Heart right ventricle (tissue), 16 donors: ENCODE measurements around the gene AGO3. TPM values are rescaled to one million over a fixed set of nuclear protein-coding genes. Genes with fewer than 3 reads are reported as not detected.
A peak's percentile ranks its signal among the peaks of the same experiment; 100 is the strongest.

Source experiments
- ATAC-seq, 8 donors: fragments of 200-7000 bp; cut with Tn5 transposase; one replicate each; pipeline ENCODE4 v1.9.1; 2020; ENCODE audit warnings: mild to moderate bottlenecking in 8 of 8, moderate library complexity in 8 of 8, moderate number of reproducible peaks in 1 of 8
- DNase-seq, 2 donors: peaks; one replicate each; pipeline ENCODE4 v3.0.0-alpha.2; 2020
- H3K27ac ChIP-seq, 10 donors: fragments of 200-600 bp; sonication (generic) in 2 of 10; one replicate each; pipeline versions ENCODE4 v1.5.0 to v1.8.0; 2020 to 2022; ENCODE audit warnings: mild to moderate bottlenecking in 3 of 10
- H3K27me3 ChIP-seq, 7 donors: fragments of 200-600 bp; one replicate each; pipeline ENCODE4 v1.8.0; 2021 to 2022; ENCODE audit warnings: mild to moderate bottlenecking in 2 of 7
- H3K36me3 ChIP-seq, 9 donors: fragments of 200-600 bp; sonication (generic) in 1 of 9; one replicate each; pipeline versions ENCODE4 v1.5.0 to v1.8.0; 2020 to 2022; ENCODE audit warnings: mild to moderate bottlenecking in 2 of 9
- H3K4me1 ChIP-seq, 9 donors: fragments of 200-600 bp; sonication (generic) in 1 of 9; one replicate each; pipeline versions ENCODE4 v1.5.0 to v1.8.0; 2020 to 2022; ENCODE audit warnings: mild to moderate bottlenecking in 4 of 9
- H3K4me3 ChIP-seq, 10 donors: fragments of 200-600 bp; sonication (generic) in 2 of 10; one replicate each; pipeline versions ENCODE4 v1.5.0 to v1.8.0; 2020 to 2022; ENCODE audit warnings: mild to moderate bottlenecking in 7 of 10, moderate library complexity in 2 of 10
- H3K9me3 ChIP-seq, 11 donors: fragments of 200-600 bp in 10 of 11; sonication (generic) in 2 of 11; one replicate each; pipeline versions ENCODE4 v1.5.0 to v1.8.0; 2013 to 2022; ENCODE audit warnings: mild to moderate bottlenecking in 2 of 11, control low read depth in 1 of 11, moderate library complexity in 1 of 11
- WGBS, 2 donors: extraction: QIAGEN DNeasy Blood & Tissue Kit; methylation state at CpG; one replicate each; pipeline ENCODE4 v1.1.7; 2013; ENCODE audit warnings: inconsistent platforms in 1 of 2; 5-methylcytosine and 5-hydroxymethylcytosine counted together
- intact Hi-C, 10 donors: fragments of 100-400 bp; cut with DNase I; formaldehyde crosslinking; loops; one replicate each; pipeline versions ENCODE4 v1.11.1 to v1.14.2; 2022
- polyA plus RNA-seq, 2 donors: library from polyadenylated mRNA; stranded (reverse); fragments of 200-250 nt; gene quantifications; one replicate each; pipeline ENCODE4 v1.2.3, GENCODE V29; 2013
- total RNA-seq, 10 donors: library from RNA; stranded (reverse); fragmentation: NEBNext Ultra II Directional in 3 of 10; extraction: Animal tissue kit (Norgen Biotek cat#: 25700) in 3 of 10; gene quantifications; one replicate each; pipeline versions ENCODE4 v1.2.1 to v1.2.4, GENCODE V29; 2021 to 2023
- TF ChIP-seq, protein P1 (sequence below), 9 donors: fragments of 200-600 bp; sonication (generic) in 2 of 9; IDR thresholded peaks; one replicate each; pipeline versions ENCODE4 v1.5.0 to v1.8.0; 2021 to 2022; ENCODE audit warnings: antibody characterized with exemption in 9 of 9, mild to moderate bottlenecking in 5 of 9, moderate library complexity in 1 of 9
- donor health status: Arrhythmogenic right ventricular cardiomyopathy.
- donor health status: ischemic (EF 13 %, LVEDD 7.1; RV severe dilation, severe dysfunction).
- donor health status: healthy with polysubstance abuse.
- donor health status: DM: no; HTN: yes; CAD: no.
- donor health status: DM: no; HTN: no; CAD: no.
- donor health status: ischemic (EF 25% LVEDD 6.9; RV normal size, moderate dysfunction).
- donor health status: ischemic (EF 25% LVEDD 5.7; RV mildly dilated, moderate dysfunction).
- donor health status: healthy.
- donor health status: DM: yes; HTN: yes; CAD: no.
- donor health status: Ischemic cardiomyopathy.
- donor health status: ischemic (EF 35%, LVEDD 5.7; RV mildly dilated, moderate dysfunction).
- donor health status: nonischemic (EF 11% LVEDD 7.7; RV severe dilation, severe dysfunction).
- donor health status: DM: yes; HTN: yes; CAD: no.
- donor health status: PGD.
- donor health status: ischemic (EF 29% LVEDD 5.4; RV normal size, mild dysfunction).
- donor health status: nonischemic (EF 23%, LVEDD 6.1; RV moderate dilation, normal function).

Gene AGO3
- total and polyA plus RNA-seq, 12 donors = 2.2 to 20.7 (median 14.7) TPM

GRCh38 chr1:36031441-36031840 is 100.5 kb downstream of the AGO3 start:
- no peaks in the 10 kb centered on the region for H3K27me3 ChIP-seq
- DNase-seq (no peak), ATAC-seq (no peak)
- no peak overlapping the region for H3K27ac ChIP-seq
- no peak overlapping the region for H3K4me3 ChIP-seq
- peaks cover 0 to 17% (median 0%) of the 10 kb centered on the region in 9 donors for H3K4me1 ChIP-seq
- peaks cover 0 to 10% (median 3%) of the 10 kb centered on the region in 11 donors for H3K9me3 ChIP-seq
- TF ChIP-seq, protein P1, sequence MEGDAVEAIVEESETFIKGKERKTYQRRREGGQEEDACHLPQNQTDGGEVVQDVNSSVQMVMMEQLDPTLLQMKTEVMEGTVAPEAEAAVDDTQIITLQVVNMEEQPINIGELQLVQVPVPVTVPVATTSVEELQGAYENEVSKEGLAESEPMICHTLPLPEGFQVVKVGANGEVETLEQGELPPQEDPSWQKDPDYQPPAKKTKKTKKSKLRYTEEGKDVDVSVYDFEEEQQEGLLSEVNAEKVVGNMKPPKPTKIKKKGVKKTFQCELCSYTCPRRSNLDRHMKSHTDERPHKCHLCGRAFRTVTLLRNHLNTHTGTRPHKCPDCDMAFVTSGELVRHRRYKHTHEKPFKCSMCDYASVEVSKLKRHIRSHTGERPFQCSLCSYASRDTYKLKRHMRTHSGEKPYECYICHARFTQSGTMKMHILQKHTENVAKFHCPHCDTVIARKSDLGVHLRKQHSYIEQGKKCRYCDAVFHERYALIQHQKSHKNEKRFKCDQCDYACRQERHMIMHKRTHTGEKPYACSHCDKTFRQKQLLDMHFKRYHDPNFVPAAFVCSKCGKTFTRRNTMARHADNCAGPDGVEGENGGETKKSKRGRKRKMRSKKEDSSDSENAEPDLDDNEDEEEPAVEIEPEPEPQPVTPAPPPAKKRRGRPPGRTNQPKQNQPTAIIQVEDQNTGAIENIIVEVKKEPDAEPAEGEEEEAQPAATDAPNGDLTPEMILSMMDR (IDR thresholded peaks at IDR 0.05) = no peak
- intact Hi-C loops = no loop called here
- WGBS, 2 donors = 99% methylated on average over 2 of the region's 2 CpGs
- H3K36me3 ChIP-seq = peaks cover 0 to 96% (median 39%) of the 10 kb centered on the region in 9 donors

DNA sequence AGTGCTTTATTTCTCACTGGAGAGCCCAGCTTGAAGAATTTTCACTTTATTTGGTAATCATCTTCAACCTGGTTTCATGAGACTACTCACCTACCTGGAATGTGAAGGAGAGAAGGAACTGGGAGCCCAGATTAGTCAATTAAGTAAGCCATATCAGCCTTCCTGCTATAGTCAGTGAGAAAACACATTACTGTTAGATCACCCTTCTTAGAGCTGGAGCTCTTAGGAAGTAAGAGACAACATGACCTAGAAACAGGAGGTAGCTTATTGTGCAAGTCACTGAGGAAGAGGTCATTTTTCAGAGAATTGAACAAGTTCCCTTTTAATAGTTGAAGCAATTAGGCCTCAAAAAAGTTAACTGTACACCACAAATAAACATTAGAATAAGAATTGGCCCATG is 103.8 kb downstream of the AGO3 start:
- TF ChIP-seq, protein P1 (IDR thresholded peaks at IDR 0.05) = no peak
- intact Hi-C loops = no loop called here
- peaks cover 0 to 17% (median 0%) of the 10 kb centered on the region in 9 donors for H3K4me1 ChIP-seq
- no peak for DNase-seq
- H3K4me3 ChIP-seq = no peak overlapping the region
- peak in 1 of 8 donors; percentile 39 for ATAC-seq
- H3K9me3 ChIP-seq = no peaks in the 10 kb centered on the region
- peaks cover 0 to 99% (median 23%) of the 10 kb centered on the region in 9 donors for H3K36me3 ChIP-seq
- H3K27ac ChIP-seq = peak overlapping the region in 1 of 10 donors; percentile 60
- no peaks in the 10 kb centered on the region for H3K27me3 ChIP-seq

GRCh38 chr1:36035154-36035553 is 104.2 kb downstream of the AGO3 start:
- Histone ChIP-seq H3K9me3 (no peaks in the 10 kb centered on the region), H3K27me3 (no peaks in the 10 kb centered on the region), H3K4me1 (peaks cover 0 to 17% (median 0%) of the 10 kb centered on the region in 9 donors), H3K36me3 (peaks cover 0 to 99% (median 18%) of the 10 kb centered on the region in 9 donors), H3K27ac (peak overlapping the region in 1 of 10 donors; percentile 60), H3K4me3 (no peak overlapping the region)
- no peak for DNase-seq
- intact Hi-C loops = no loop called here
- ATAC-seq = no peak
- TF ChIP-seq, protein P1 (IDR thresholded peaks at IDR 0.05) = no peak
- 81 to 82% methylated on average over 3 of the region's 3 CpGs for WGBS, 2 donors

DNA sequence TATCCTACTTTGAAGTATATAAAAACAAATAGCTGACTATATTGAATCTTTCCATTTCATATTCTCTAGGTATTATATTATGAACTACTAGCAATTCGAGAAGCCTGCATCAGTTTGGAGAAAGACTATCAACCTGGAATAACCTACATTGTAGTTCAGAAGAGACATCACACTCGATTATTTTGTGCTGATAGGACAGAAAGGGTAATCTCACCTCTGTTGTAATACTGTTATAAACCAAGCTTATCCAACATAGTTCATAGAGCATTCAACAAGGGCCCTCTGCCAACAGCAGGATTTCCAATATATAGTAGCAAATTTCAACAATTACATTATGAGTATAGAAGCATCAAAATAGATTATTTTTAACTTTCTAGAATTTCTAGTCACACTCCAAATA is 109.3 kb downstream of the AGO3 start:
- 87 to 91% methylated on average over 2 of the region's 2 CpGs for WGBS, 2 donors
- intact Hi-C loops = no loop called here
- peaks cover 0 to 4% (median 0%) of the 10 kb centered on the region in 9 donors for H3K4me1 ChIP-seq
- no peak overlapping the region for H3K4me3 ChIP-seq
- TF ChIP-seq, protein P1 (IDR thresholded peaks at IDR 0.05) = no peak
- no peak overlapping the region for H3K27ac ChIP-seq
- peaks cover 0 to 99% (median 43%) of the 10 kb centered on the region in 9 donors for H3K36me3 ChIP-seq
- no peak for ATAC-seq
- DNase-seq = no peak
- no peaks in the 10 kb centered on the region for H3K27me3 ChIP-seq
- no peaks in the 10 kb centered on the region for H3K9me3 ChIP-seq
